ENCODE data around the gene TMEM269.
A peak's percentile ranks its signal among the peaks of the same experiment; 100 is the strongest.

Gene TMEM269

GRCh38 chr1:42766741-42767509 lies 17.9 kb upstream of the TMEM269 start, which contains the start of the genes C1orf50 and P3H1:
Gene C1orf50 (plus strand): TSS chr1:42767249. CDS start chr1:42767312, 63 bp downstream.
Gene P3H1 (minus strand): TSS chr1:42767028. CDS start chr1:42766971, 57 bp downstream.
- H3K27ac ChIP-seq (replicated peaks): peak within 1 kb of the TSS; percentile 85
- DNase-seq (ENCODE audit: low read depth in 1 of 2, low spot score in 1 of 2): peak; percentile 97 to 100
- TF ChIP-seq REST (IDR thresholded peaks at IDR 0.05; ENCODE audit: insufficient replicate concordance, low read depth): peak; percentile 16
- TF ChIP-seq GABPA (IDR thresholded peaks at IDR 0.05; ENCODE audit: low read depth): no peak
- TF ChIP-seq POLR2AphosphoS5 (IDR thresholded peaks at IDR 0.05; ENCODE audit: low read depth): peak; percentile 92
- H3K27me3 ChIP-seq (ENCODE audit: insufficient read depth, poor library complexity, severe bottlenecking): no peaks in the 10 kb centered on the region
- H3K4me3 ChIP-seq (replicated peaks; ENCODE audit: insufficient read depth, low read length): peak within 1 kb of the TSS; percentile 98

GRCh38 chr1:42767510-42768000 lies 17.2 kb upstream of the TMEM269 start:
- Histone ChIP-seq H3K27ac (replicated peaks) (peak overlapping the region; percentile 85), H3K27me3 (ENCODE audit: insufficient read depth, poor library complexity, severe bottlenecking) (no peaks in the 10 kb centered on the region), H3K4me3 (replicated peaks; ENCODE audit: insufficient read depth, low read length) (peak overlapping the region; percentile 98)
- peak in 1 of 2 experiments; percentile 25 for DNase-seq (ENCODE audit: low read depth in 1 of 2, low spot score in 1 of 2)
- no peak for TF ChIP-seq SPI1 (IDR thresholded peaks at IDR 0.05; ENCODE audit: borderline replicate concordance, low read depth)
- TF ChIP-seq CTCF (IDR thresholded peaks at IDR 0.05; ENCODE audit: insufficient read depth, low read length): no peak
- no peak for TF ChIP-seq REST (IDR thresholded peaks at IDR 0.05; ENCODE audit: insufficient replicate concordance, low read depth)
- no peak for TF ChIP-seq GABPA (IDR thresholded peaks at IDR 0.05; ENCODE audit: low read depth)
- no peak for TF ChIP-seq POLR2AphosphoS5 (IDR thresholded peaks at IDR 0.05; ENCODE audit: low read depth)

- TF ChIP-seq CTCF (IDR thresholded peaks at IDR 0.05; ENCODE audit: insufficient read depth, low read length) (no peak), SPI1 (IDR thresholded peaks at IDR 0.05; ENCODE audit: borderline replicate concordance, low read depth) (no peak), REST (IDR thresholded peaks at IDR 0.05; ENCODE audit: insufficient replicate concordance, low read depth) (no peak), POLR2AphosphoS5 (IDR thresholded peaks at IDR 0.05; ENCODE audit: low read depth) (no peak), GABPA (IDR thresholded peaks at IDR 0.05; ENCODE audit: low read depth) (no peak)
- Histone ChIP-seq H3K27me3 (ENCODE audit: insufficient read depth, poor library complexity, severe bottlenecking) (no peaks in the 10 kb centered on the region), H3K4me3 (replicated peaks; ENCODE audit: insufficient read depth, low read length) (peak overlapping the region; percentile 98), H3K27ac (replicated peaks) (peak overlapping the region; percentile 85)
- no peak for DNase-seq (ENCODE audit: low read depth in 1 of 2, low spot score in 1 of 2)
Observed at GRCh38 chr1:42768172-42768571, 16.6 kb upstream of the TMEM269 start.
